Vagina (tissue), 2 donors: ENCODE results near the gene LTA4H.

Source experiments
- CTCF ChIP-seq, 3 experiments: fragments of 450-650 bp in 2 of 3; fragments of 200-600 bp in 1 of 3; sonication (generic) in 1 of 3; IDR thresholded peaks; one replicate each; pipeline ENCODE4 v1.5.1; 2017 to 2019; ENCODE audit warnings: antibody characterized with exemption in 3 of 3, mild to moderate bottlenecking in 2 of 3, moderate library complexity in 2 of 3
- POLR2A ChIP-seq, 2 donors: fragments of 450-650 bp; IDR thresholded peaks; one replicate each; pipeline ENCODE4 v1.6.1; 2017; ENCODE audit warnings: antibody characterized with exemption in 2 of 2, mild to moderate bottlenecking in 2 of 2, moderate library complexity in 2 of 2
- POLR2AphosphoS5 ChIP-seq, 2 donors: sonication (generic); formaldehyde crosslinking; IDR thresholded peaks; one replicate each; pipeline ENCODE4 v1.9.0; 2017; ENCODE audit warnings: antibody characterized with exemption in 2 of 2, mild to moderate bottlenecking in 2 of 2, low read depth in 1 of 2; ENCODE audit not compliant: insufficient read depth in 1 of 2

GRCh38 chr12:96039516-96039915 is 4.1 kb upstream of the LTA4H start:
- TF ChIP-seq CTCF (IDR thresholded peaks at IDR 0.05) (no peak), POLR2AphosphoS5 (IDR thresholded peaks at IDR 0.05; ENCODE audit: insufficient read depth in 1 of 2, low read depth in 1 of 2) (no peak), POLR2A (IDR thresholded peaks at IDR 0.05) (no peak)
